GM23248 (cell line): ENCODE results near the gene CRELD2.

Experiments used
- EZH2 ChIP-seq: fragments of 200-600 bp; sonication (generic); IDR thresholded peaks from 2 replicates; pipeline ENCODE4 v1.6.1; 2018; ENCODE audit warnings: antibody characterized with exemption, mild to moderate bottlenecking; ENCODE audit not compliant: insufficient read depth, poor library complexity, severe bottlenecking
- EZH2phosphoT487 ChIP-seq: fragments of 200-600 bp; sonication (generic); IDR thresholded peaks from 2 replicates; pipeline ENCODE4 v1.6.1; 2018; ENCODE audit warnings: antibody characterized with exemption, moderate library complexity, mild to moderate bottlenecking, low read depth; ENCODE audit not compliant: insufficient read depth

DNA sequence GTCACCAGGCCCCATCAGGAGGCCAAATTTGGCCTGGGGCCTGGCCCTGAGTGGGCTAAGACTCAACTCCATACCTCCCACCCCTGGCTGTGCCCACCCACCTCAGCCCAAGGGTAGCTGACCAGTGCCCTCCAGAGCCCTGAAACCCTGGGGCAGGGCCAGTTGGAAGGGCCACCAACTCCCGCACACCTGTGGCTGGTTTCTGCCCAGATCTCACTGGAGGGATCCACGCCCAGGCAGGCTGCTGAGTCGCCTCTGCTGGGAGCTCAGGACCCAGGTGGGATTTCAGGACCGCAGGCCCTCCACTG lies 33.2 kb downstream of the CRELD2 start:
- TF ChIP-seq EZH2 (no peak), EZH2phosphoT487 (no peak)
